Measurements from ENCODE around the gene ACSS3. TPM values are rescaled to one million over a fixed set of nuclear protein-coding genes. Genes with fewer than 3 reads are reported as not detected.

ACSS3 gene
- total RNA-seq, 2 donors from 2014 or later, result 28.3 to 29.4 TPM

DNA sequence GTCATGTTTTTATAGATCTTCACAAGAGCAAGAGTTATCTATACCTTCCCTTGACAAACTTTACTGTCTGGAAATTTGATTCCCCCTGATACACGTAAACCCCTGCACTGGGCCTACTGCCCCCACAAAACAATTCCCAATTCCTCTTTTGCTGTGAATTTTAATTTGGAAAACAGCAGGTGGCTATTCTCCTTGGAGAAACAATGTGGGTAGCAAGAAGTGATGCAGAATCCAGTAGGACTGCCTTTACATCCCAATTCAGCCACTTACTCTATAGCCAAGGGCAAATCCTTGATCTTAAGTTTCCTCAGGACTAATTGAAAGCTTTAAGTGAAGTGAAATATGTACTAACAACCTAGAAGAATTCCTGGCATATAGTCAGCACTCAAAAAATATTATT is 129.3 kb downstream of the ACSS3 start:
- Mint-ChIP-seq H3K27me3 (ENCODE audit: insufficient read depth) (no peaks in the 10 kb centered on the region), H3K4me3 (peak overlapping the region; percentile 7), H3K4me1 (peaks cover 65% of the 10 kb centered on the region), H3K9me3 (no peaks in the 10 kb centered on the region), H3K27ac (peak overlapping the region; percentile 1), H3K36me3 (ENCODE audit: low read depth) (peaks cover 2% of the 10 kb centered on the region)
- H3K27me3 ChIP-seq (ENCODE audit: control insufficient read depth, insufficient read depth, low read length, poor library complexity, severe bottlenecking), result no peaks in the 10 kb centered on the region
- peak overlapping the region; percentile 22 for H3K27ac ChIP-seq (ENCODE audit: low read depth, low read length)
- H3K4me1 ChIP-seq (ENCODE audit: control insufficient read depth, insufficient read depth, low read length), result peaks cover 25% of the 10 kb centered on the region
- H3K9ac ChIP-seq (ENCODE audit: extremely low read depth, low read length, poor library complexity, severe bottlenecking), result no peak overlapping the region
- H3K36me3 ChIP-seq (ENCODE audit: control insufficient read depth, insufficient read depth, low read length), result peaks cover 9% of the 10 kb centered on the region
- TF ChIP-seq, protein P1, sequence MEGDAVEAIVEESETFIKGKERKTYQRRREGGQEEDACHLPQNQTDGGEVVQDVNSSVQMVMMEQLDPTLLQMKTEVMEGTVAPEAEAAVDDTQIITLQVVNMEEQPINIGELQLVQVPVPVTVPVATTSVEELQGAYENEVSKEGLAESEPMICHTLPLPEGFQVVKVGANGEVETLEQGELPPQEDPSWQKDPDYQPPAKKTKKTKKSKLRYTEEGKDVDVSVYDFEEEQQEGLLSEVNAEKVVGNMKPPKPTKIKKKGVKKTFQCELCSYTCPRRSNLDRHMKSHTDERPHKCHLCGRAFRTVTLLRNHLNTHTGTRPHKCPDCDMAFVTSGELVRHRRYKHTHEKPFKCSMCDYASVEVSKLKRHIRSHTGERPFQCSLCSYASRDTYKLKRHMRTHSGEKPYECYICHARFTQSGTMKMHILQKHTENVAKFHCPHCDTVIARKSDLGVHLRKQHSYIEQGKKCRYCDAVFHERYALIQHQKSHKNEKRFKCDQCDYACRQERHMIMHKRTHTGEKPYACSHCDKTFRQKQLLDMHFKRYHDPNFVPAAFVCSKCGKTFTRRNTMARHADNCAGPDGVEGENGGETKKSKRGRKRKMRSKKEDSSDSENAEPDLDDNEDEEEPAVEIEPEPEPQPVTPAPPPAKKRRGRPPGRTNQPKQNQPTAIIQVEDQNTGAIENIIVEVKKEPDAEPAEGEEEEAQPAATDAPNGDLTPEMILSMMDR (conservative IDR thresholded peaks at IDR 0.05), result no peak
- no peaks in the 10 kb centered on the region for H3K9me3 ChIP-seq (ENCODE audit: control insufficient read depth, low read length)
- 33 to 40% methylated on average over 1 of the region's 1 CpG for WGBS, 2 experiments (ENCODE audit: insufficient coverage in 1 of 2, insufficient read length in 1 of 2)
- no peak for DNase-seq
- no peak overlapping the region for H3K4me3 ChIP-seq (ENCODE audit: low read length)

GRCh38 chr12:81207664-81208063 is 129.8 kb downstream of the ACSS3 start:
- TF ChIP-seq, protein P1 (conservative IDR thresholded peaks at IDR 0.05), result no peak
- Histone ChIP-seq H3K27me3 (ENCODE audit: control insufficient read depth, insufficient read depth, low read length, poor library complexity, severe bottlenecking) (no peaks in the 10 kb centered on the region), H3K4me1 (ENCODE audit: control insufficient read depth, insufficient read depth, low read length) (peaks cover 25% of the 10 kb centered on the region), H3K27ac (ENCODE audit: low read depth, low read length) (no peak overlapping the region), H3K4me3 (ENCODE audit: low read length) (peak overlapping the region; percentile 25), H3K36me3 (ENCODE audit: control insufficient read depth, insufficient read depth, low read length) (peaks cover 4% of the 10 kb centered on the region), H3K9ac (ENCODE audit: extremely low read depth, low read length, poor library complexity, severe bottlenecking) (no peak overlapping the region), H3K9me3 (ENCODE audit: control insufficient read depth, low read length) (no peaks in the 10 kb centered on the region)
- DNase-seq, result no peak
- Mint-ChIP-seq H3K36me3 (ENCODE audit: low read depth) (peaks cover 2% of the 10 kb centered on the region), H3K4me3 (peak overlapping the region; percentile 7), H3K27ac (no peak overlapping the region), H3K9me3 (no peaks in the 10 kb centered on the region), H3K27me3 (ENCODE audit: insufficient read depth) (no peaks in the 10 kb centered on the region), H3K4me1 (peaks cover 65% of the 10 kb centered on the region)
- WGBS, 2 experiments (ENCODE audit: insufficient coverage in 1 of 2, insufficient read length in 1 of 2), result 74 to 80% methylated on average over 3 to 4 of the region's 4 CpGs

DNA sequence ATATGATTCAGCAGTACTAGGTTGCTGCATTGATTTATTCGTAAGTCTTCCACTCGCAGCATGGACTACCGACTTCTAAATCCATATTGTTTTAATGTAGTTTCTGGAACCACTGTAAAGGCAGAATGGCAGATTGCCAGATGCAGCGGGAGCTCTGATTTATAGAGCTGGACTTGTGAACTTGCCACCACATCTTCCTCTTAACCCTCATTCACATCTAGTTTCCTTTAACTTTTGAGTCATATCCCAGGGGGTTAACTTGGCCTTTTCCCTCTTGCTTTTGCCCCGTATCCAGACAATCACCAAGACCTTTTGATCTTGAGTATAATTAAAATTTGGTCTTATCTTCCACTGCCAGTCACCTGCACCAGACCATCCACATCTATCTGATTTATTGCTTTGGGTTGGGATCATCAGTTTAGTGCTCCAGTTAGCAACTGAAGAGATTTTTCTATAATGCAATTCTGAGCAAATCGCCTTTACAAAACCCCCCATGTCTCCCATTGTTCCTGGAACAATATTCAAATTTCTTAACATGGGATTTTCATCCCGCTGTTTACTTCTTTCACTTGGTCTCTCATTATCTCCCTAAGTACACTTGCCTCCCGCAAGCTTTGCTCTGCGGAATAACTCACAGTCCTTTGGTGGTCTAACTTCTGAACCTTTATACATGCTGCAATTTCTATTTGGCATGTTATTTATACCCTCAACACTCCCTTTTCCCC is 130.5 kb downstream of the ACSS3 start:
- Histone ChIP-seq H3K36me3 (ENCODE audit: control insufficient read depth, insufficient read depth, low read length) (no peaks in the 10 kb centered on the region), H3K9ac (ENCODE audit: extremely low read depth, low read length, poor library complexity, severe bottlenecking) (no peak overlapping the region), H3K4me1 (ENCODE audit: control insufficient read depth, insufficient read depth, low read length) (peaks cover 25% of the 10 kb centered on the region), H3K27ac (ENCODE audit: low read depth, low read length) (peak overlapping the region; percentile 5), H3K9me3 (ENCODE audit: control insufficient read depth, low read length) (no peaks in the 10 kb centered on the region), H3K27me3 (ENCODE audit: control insufficient read depth, insufficient read depth, low read length, poor library complexity, severe bottlenecking) (no peaks in the 10 kb centered on the region), H3K4me3 (ENCODE audit: low read length) (peak overlapping the region; percentile 25)
- H3K9me3 Mint-ChIP-seq, result no peaks in the 10 kb centered on the region
- no peaks in the 10 kb centered on the region for H3K27me3 Mint-ChIP-seq (ENCODE audit: insufficient read depth)
- peak overlapping the region; percentile 12 for H3K27ac Mint-ChIP-seq
- peak overlapping the region; percentile 9 for H3K4me3 Mint-ChIP-seq
- H3K4me1 Mint-ChIP-seq, result peaks cover 65% of the 10 kb centered on the region
- TF ChIP-seq, protein P1 (conservative IDR thresholded peaks at IDR 0.05), result no peak
- H3K36me3 Mint-ChIP-seq (ENCODE audit: low read depth), result no peaks in the 10 kb centered on the region
- 58 to 66% methylated on average over 8 of the region's 9 CpGs for WGBS, 2 experiments (ENCODE audit: insufficient coverage in 1 of 2, insufficient read length in 1 of 2)
- no peak for DNase-seq

Data from endodermal cell (in vitro differentiated cells).